GM19193 (cell line): Measurements from ENCODE around the gene SFTA2.

Source experiments
- POLR2A ChIP-seq: IDR thresholded peaks from 4 replicates; pipeline ENCODE4 v1.6.1; 2011; ENCODE audit not compliant: insufficient read depth, insufficient read length; ENCODE audit errors: extremely low read depth

The SFTA2 gene

GRCh38 chr6:30902709-30903108 is 29.3 kb downstream of the SFTA2 start:
- no peak for TF ChIP-seq POLR2A

DNA sequence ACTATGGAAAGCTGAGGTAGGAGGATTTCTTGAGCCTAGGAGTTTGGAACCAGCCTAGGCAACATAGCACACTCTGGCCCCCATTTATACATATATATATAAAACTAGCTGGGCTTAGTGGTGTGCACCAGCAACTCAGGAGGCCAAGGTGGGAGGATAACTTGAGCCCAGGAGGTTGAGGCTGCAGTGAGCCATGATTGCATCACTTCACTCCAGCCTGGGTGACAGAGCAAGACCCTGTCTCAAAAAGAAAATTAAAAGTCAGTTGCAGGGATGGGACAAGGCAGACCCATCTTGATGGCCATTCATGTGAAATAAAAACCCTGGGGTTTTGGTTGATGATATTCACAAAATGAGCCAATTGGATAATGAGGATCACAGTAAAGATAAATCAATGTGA is 30.5 kb downstream of the SFTA2 start:
- TF ChIP-seq POLR2A: no peak

- TF ChIP-seq POLR2A: no peak
Measured at GRCh38 chr6:30900863-30901417, 31.0 kb downstream of the SFTA2 start.

DNA sequence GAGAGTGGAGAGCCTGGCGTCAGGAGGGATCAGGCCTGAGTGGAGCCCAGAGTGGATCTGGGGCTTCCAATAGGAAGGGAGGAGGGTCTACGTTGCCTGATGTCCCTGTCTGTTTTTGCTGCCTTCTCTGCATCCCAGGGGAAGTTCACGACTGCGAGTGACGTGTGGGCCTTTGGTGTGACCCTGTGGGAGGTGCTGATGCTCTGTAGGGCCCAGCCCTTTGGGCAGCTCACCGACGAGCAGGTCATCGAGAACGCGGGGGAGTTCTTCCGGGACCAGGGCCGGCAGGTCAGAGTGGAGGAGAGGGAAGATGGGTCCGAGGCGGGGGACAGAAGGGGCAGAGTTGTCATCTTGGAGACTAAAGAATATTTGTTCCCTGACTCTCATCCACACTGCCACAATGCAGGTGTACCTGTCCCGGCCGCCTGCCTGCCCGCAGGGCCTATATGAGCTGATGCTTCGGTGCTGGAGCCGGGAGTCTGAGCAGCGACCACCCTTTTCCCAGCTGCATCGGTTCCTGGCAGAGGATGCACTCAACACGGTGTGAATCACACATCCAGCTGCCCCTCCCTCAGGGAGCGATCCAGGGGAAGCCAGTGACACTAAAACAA is 33.1 kb downstream of the SFTA2 start:
- TF ChIP-seq POLR2A: no peak

DNA sequence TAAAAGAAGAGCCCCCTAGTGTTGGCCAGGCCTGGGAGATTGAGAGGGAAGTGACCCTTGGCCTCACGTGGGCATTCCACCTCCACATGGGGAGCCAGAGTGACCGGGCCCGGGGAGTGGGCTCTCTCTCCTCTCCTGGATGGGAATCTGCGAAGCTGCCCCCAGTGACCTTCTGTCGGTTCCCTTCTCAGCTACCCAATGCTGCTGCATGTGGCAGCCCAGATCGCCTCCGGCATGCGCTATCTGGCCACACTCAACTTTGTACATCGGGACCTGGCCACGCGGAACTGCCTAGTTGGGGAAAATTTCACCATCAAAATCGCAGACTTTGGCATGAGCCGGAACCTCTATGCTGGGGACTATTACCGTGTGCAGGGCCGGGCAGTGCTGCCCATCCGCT is 34.1 kb downstream of the SFTA2 start:
- TF ChIP-seq POLR2A: no peak

DNA sequence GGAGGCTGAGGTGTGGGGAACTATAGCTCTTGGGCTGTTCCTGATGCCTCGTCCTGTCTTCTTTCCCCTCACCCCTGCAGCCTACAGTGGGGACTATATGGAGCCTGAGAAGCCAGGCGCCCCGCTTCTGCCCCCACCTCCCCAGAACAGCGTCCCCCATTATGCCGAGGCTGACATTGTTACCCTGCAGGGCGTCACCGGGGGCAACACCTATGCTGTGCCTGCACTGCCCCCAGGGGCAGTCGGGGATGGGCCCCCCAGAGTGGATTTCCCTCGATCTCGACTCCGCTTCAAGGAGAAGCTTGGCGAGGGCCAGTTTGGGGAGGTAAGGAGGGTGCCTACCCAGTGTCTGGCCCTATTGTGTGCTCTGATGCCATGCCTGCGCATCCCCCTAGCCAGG is 35.4 kb downstream of the SFTA2 start:
- TF ChIP-seq POLR2A: no peak

DNA sequence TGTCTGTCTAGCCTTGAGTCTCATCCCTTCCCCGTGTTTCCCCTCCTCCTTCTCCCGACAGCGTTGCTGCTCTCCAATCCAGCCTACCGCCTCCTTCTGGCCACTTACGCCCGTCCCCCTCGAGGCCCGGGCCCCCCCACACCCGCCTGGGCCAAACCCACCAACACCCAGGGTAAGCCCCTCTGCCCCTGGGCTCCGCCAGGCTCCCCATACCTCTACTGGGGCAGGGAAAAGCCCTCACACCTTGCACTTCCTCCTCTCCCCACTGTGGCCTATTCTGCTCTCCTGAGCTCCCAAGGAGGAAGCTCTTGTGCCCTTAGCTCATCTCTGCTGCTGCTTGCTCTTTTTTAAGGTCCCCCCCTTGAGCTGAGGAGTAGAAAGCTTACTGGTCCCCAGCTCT is 36.6 kb downstream of the SFTA2 start:
- no peak for TF ChIP-seq POLR2A

- no peak for TF ChIP-seq POLR2A
Measured at GRCh38 chr6:30894935-30895334, 37.0 kb downstream of the SFTA2 start.

- TF ChIP-seq POLR2A: no peak
Measured at GRCh38 chr6:30894381-30894780, 37.6 kb downstream of the SFTA2 start.

GRCh38 chr6:30893666-30894065 is 38.3 kb downstream of the SFTA2 start:
- TF ChIP-seq POLR2A: no peak

GRCh38 chr6:30893001-30893591 is 38.9 kb downstream of the SFTA2 start:
- no peak for TF ChIP-seq POLR2A

DNA sequence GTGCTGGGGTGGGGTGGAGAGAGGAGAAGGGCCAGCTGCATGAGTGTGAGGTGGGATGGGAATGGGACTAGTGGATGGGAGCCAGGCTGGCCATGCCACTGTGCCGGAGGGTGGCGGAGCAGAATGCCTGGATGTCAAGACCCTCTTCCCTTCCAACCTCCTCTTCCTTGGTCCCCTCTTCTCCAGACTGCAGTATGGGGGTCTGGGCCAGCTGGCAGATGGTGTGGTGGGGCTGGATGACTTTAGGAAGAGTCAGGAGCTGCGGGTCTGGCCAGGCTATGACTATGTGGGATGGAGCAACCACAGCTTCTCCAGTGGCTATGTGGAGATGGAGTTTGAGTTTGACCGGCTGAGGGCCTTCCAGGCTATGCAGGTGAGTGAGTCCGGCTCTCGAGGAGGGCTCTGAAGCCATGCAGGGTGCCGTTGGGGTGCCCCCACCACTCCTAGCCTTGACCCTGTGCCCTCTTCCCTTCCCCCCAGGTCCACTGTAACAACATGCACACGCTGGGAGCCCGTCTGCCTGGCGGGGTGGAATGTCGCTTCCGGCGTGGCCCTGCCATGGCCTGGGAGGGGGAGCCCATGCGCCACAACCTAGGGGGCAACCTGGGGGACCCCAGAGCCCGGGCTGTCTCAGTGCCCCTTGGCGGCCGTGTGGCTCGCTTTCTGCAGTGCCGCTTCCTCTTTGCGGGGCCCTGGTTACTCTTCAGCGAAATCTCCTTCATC is 40.0 kb downstream of the SFTA2 start:
- no peak for TF ChIP-seq POLR2A

DNA sequence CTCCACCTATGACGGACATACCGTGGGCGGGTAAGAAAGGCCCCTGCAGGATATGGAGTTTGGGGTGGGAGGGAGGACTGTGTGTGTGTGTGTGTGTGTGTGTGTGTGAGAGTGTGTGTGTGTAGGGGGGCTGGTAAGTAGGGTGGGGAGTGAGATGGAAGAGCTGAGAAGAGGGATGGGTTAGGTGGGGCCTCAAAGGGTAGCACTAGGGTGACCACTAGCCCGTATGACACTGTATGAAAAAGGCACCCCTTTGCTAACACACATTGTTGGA is 40.6 kb downstream of the SFTA2 start:
- no peak for TF ChIP-seq POLR2A

DNA sequence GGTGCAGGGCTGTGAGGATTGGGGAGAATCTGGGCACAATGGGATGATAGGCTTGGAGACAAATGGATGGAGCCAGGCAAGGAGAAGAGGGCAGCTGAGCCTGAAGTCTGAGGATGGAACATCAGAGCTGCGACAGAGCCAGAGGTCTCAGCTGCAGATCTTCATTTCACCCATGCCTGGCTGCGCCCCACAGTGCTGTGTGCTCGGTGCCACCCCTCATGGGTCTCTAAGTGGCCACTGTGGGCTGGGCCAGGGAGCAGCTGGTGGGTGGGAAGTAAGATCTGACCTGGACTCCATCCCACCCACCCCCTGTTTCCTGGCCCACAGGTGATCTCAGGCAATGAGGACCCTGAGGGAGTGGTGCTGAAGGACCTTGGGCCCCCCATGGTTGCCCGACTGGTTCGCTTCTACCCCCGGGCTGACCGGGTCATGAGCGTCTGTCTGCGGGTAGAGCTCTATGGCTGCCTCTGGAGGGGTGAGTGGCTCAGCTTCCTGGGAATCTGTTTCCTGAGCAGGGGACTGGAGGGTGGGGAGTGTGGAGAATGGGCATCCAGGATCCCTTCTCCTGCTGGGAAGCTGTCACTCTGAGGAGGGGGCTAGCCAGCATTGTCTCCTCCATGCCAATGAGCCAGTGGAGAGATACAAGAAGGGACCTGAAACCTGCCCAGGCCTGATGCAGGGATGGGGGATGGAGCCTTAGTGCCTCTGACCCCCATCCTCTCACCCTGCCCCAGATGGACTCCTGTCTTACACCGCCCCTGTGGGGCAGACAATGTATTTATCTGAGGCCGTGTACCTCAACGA is 41.1 kb downstream of the SFTA2 start:
- TF ChIP-seq POLR2A: no peak

GRCh38 chr6:30889921-30890645 is 41.9 kb downstream of the SFTA2 start:
- TF ChIP-seq POLR2A: no peak

DNA sequence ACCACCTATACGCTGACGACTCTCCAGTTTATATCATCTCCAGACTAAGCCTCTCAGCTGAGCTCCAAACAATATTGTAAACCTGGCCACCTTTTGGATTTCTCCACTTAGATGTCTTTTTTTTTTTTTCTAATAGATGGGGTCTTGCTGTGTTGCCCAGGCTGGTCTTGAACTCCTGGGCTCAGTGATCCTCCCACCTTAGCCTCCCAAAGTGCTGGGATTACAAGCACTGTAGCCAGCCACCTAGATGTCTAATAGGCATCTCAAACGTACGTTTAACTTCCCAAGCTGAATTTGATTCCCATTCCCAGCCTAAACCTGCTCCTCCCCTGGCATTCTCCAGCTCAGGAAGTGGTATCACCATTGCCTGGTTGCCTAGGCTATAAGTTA is 42.5 kb downstream of the SFTA2 start:
- TF ChIP-seq POLR2A: no peak
